Stimulated activated CD4-positive, alpha-beta T cell treated with anti-CD3 and anti-CD28 coated beads, Interleukin-15, amount 100 ng/mL, for 1 hour (primary cell): ENCODE data around the gene STK32A.

Experiments
- DNase-seq, 2 donors: peaks; one replicate each; pipeline ENCODE4 v3.0.0-alpha.2; 2020; ENCODE audit warnings: low read depth in 1 of 2, low spot score in 1 of 2

Gene STK32A

GRCh38 chr5:147248561-147248960, 13.7 kb downstream of the STK32A start:
- DNase-seq = no peak

DNA sequence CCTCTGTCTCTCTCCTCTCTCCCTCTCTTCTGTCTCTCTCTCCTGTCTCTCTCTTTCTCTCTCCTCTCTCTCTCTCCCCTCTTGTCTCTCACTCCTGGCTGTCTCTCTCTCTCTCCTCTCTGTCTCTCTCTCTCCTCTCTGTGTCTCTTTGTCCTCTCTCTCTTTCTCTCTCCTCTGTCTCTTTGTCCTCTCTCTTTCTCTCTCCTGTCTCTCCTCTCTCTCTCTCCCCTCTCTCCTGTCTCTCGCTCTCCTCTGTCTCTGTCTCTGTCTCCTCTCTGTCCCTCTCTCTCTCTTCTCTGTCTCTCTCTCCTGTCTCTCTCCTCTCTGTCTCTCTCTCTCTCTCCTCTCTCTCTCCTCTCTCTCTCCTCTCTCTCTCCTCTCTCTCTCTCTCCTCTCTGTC, 25.0 kb downstream of the STK32A start:
- no peak for DNase-seq

DNA sequence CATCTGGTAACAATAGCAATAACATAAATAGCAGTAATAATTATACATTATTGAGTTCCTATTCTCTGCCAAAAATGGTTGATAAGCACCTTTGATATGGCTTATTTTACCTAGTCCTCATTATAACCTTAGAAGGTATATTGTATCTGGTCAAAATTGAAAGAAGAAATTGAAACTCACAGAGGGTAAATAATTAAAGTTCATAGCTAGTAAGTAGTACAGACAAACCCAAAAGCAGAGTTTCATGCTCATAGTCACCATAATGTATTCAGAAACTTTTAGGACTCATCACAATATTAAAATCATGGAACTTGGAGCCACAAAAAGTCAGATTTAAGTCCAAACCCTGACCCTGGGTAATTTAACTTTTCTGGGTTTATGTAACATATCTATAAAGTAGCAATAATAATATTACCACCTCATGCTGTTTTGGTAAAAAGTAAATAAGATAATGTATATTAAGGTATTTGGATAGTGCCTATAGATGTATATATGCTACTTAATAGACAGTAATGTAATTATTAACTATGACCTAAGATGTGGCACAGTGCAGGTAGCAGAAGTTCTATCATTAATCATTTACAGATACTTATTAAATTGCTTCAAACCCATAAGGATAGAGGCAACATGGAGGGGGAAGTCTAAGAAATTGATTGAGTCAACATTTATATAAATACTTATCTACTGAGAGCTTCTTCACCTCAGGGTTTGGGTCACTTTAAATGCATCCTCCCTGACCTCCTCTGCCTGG, 32.4 kb downstream of the STK32A start:
- DNase-seq = no peak

- no peak for DNase-seq
Observed at GRCh38 chr5:147276497-147276896, 41.7 kb downstream of the STK32A start.

GRCh38 chr5:147286296-147286695, 51.5 kb downstream of the STK32A start:
- DNase-seq = no peak

DNA sequence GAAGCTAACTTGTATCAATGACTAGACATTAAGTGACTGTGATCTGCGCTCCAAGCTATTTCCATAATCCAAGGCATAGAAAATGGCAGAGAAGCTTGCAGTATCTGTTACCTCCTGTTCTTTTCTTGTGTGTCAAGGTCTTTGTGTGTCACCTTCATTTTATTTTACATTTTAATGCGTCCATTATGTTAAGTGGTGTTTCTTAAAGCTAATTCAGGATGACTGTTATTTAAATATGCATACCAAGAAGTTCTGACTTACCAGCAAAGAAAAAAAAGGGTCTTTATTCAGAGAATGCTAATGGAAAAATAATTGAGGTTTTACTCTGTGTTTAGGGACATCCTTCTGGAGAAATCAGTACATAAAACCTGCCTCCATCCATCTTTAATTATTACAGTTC, 52.3 kb downstream of the STK32A start:
- no peak for DNase-seq

DNA sequence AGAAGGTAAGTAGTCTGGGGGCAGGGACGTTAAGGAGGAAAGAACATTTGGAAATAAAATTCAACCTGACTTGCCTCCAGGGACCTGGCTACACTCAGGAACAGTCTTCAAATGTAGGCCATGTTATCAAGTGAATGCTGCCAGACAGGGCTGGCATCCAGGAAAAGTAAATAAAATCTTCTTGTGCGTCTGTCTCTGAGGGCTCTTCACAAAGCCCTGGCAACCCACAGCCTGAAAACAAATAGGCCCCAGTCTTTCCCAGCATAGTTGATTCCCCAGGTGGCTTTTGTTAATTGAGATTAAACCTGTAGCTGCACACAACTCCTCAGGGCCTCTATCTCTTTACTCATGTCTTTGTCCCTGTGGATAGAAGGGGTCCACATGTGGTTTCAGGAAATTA, 55.4 kb downstream of the STK32A start:
- DNase-seq = no peak

DNA sequence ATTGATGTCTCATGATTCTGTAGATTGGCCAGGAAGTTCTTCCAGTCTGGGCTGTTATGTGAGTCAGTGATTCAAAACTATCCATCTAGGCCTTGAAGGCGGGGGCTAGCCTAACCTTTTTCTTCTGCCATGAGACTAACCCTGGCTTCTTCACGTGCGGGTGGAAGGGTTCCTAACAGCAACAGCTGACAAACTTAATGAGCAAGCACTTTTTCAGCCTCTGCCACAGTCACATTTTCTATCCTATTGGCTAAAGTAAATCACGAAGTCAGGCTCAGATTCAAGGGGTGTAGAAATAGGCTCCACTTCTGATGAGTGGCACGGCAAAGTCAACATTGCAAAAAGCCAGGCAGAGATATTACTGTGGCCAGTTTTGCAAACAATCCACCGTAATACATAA, 68.4 kb downstream of the STK32A start:
- no peak for DNase-seq

GRCh38 chr5:147303976-147304375, 69.2 kb downstream of the STK32A start:
- DNase-seq = no peak

GRCh38 chr5:147305147-147305546, 70.3 kb downstream of the STK32A start:
- no peak for DNase-seq

DNA sequence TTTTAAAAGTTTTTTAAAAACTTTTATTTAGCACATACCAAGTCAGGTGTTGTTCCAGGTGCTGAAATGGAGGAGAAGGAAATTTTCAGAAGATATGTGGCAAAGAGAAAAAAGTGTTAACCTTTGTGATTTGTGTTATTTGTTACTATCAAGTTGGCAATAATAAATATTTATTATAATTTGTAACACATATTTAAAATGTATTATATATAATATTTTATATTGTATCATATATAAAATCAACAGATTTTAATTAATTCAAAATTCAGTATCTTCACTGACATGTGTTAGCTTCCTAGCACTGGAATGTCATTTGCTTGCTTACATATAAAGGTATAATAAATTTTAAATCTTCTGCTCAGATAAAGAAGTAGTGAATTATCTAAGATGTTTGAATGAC, 71.5 kb downstream of the STK32A start:
- DNase-seq = no peak

DNA sequence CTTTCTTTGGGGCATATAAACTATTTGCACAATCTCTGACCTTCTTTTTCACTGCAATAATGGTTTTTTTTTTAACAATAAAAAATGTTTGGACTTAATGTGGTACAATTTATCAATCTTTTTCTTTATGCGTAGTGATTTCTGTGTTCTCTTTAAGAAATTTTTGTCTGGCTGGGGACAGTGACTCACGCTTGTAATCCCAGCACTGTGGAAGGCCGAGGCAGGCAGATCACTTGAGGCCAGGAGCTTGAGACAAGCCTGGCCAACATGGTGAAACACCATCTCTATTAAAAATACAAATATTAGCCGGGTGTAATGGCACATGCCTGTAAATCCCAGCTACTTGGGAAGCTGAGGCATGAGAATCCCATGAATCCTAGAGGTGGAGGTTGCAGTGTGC, 72.3 kb downstream of the STK32A start:
- no peak for DNase-seq

DNA sequence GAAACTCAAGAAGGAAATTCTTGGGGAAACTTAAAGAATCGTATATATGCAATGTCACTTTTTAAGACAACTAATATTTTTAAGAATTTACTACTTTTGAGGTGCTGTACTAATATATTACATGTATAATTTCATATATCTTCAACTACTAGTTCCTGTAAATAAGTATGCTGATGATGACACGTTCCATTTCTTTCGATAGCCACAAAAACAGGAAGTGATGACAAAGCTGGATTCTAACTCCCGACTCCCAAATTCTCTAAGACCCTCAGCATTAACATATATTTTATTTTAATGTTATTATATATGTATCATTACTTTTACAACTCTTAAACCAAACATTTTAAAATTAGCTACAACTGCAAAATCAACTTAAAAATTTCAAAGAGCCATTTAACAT, 74.8 kb downstream of the STK32A start:
- DNase-seq = no peak

DNA sequence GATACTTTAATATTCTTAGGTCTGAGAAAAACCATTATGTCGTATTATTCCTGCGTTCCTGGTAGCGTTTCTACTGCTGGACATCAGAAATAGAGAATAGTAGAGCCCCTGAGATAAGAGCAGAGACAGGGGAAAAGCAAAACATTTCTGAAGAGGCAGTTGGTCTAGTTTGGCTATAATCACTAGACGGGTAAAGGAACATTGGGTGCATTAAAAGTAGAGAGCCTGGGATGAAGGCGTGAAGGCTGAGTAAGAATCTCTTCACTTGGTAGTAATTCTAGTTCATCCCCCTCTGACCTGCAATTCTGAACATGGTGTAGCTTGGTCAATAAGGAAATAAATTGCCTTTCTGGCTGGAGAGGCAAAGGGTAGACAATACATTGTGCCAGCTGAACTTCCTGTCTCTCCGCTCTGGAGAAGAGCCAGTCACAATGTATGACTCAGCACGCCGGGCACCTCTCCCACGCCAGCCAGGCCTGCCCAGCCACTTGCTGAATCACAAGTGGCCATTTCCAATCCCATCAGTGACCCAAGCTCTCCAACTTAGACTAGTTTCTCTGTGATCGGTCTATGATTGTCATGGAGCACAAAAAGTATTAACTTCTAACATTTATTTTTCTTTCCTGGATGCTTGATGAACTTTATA, 75.4 kb downstream of the STK32A start:
- DNase-seq = no peak

DNA sequence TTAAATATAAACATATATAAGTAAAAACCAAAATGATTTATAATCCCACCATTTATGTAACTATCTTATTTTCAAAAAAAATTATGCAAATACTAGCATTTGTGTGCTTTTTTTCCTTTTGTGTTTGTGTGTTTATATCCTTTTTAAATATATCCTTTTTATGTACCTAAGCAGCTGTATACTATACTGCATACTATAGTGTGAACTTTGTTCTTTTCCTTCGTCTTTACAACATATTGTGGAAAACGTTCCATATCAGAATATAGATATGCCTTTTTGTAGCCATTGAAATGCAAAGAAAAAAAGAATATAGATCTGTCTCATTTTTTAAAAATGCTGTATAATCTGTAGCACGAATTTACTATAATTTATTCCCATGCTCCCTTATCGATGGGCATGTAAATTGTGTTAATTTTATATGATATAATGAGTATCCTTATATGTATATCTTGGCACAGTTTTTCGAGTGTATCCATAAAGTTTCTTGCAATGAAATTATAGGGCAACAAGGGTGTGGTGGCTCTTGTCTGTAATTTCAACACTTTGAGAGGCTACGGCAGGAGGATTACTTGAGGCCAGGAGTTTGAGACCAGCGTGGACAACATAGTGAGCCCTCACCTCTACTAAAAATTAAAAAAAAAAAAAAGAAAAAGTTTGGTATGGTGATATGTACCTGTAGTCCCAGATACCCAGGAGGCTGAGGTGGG, 83.3 kb downstream of the STK32A start:
- DNase-seq = no peak

DNA sequence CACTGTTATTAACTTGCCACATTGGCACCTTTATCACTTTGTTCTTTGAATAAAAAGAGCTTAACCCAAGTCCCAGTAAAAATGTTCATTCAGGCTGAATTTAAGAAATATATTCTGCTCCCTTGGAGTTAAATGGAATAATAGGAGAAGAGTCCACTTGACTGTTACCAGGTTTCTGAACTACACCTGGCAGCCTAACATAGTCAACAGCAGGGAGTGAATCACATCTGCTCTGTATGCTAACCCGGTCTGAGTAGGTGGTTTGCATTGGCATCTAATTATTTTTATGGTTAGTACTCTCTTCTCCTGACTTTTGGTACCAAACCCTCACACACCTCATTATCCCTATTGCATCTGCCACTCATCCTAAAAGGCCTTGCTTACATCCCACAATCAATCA, 86.7 kb downstream of the STK32A start:
- DNase-seq = no peak

- DNase-seq = no peak
Observed at GRCh38 chr5:147327421-147327820, 92.6 kb downstream of the STK32A start.

GRCh38 chr5:147327905-147328304, 93.1 kb downstream of the STK32A start:
- no peak for DNase-seq

DNA sequence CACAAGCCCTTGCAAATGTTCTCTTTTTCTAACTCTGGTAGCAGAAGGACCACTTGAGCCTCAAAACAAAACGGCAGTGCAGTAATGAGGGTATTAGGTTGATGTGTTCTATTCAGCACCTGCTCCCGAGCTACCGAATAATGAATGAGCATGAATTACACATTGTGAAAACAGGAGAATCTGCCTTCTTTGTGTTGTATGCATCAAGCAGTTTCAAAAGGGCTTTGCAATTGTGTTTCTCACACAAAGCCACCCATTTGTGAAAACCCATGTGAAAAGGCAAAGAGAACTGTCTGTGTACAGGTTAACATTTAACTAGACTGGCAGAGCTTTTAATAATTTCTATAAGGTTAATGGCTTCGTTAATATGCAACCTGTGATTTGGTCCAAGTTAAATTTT, 97.8 kb downstream of the STK32A start:
- no peak for DNase-seq

- no peak for DNase-seq
Observed at GRCh38 chr5:147336876-147337275, 102.0 kb downstream of the STK32A start.

DNA sequence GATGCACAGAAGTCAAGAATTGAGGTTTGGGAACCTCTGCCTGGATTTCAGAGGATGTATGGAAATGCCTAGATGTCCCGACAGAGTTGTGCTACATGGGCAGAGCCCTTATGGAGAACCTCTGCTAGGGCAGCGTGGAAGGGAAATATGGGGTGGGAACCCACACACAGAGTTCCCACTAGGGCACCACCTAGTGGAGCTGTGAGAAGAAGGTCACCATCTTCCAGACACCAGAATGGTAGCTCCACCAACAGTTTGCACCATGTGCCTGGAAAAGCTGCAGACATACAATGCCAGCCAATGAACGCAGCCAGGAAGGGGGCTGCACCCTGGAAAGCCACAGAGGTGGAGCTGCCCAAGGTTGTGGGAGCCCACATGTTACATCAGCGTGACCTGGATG, 104.5 kb downstream of the STK32A start:
- no peak for DNase-seq

- DNase-seq = no peak
Observed at GRCh38 chr5:147340941-147341340, 106.1 kb downstream of the STK32A start.
